ENCODE results near the gene UNC45B. TPM values are rescaled to one million over a fixed set of nuclear protein-coding genes. Genes with fewer than 3 reads are reported as not detected.

Gene UNC45B
- total RNA-seq, 1 donor from 2014 or later: not detected

- H3K4me3 ChIP-seq: no peak overlapping the region
- TF ChIP-seq POLR2AphosphoS5 (IDR thresholded peaks at IDR 0.05; ENCODE audit: insufficient read depth in 1 of 2, low read depth in 1 of 2) (no peak), POLR2A (IDR thresholded peaks at IDR 0.05) (no peak)
- TF ChIP-seq, protein P1, sequence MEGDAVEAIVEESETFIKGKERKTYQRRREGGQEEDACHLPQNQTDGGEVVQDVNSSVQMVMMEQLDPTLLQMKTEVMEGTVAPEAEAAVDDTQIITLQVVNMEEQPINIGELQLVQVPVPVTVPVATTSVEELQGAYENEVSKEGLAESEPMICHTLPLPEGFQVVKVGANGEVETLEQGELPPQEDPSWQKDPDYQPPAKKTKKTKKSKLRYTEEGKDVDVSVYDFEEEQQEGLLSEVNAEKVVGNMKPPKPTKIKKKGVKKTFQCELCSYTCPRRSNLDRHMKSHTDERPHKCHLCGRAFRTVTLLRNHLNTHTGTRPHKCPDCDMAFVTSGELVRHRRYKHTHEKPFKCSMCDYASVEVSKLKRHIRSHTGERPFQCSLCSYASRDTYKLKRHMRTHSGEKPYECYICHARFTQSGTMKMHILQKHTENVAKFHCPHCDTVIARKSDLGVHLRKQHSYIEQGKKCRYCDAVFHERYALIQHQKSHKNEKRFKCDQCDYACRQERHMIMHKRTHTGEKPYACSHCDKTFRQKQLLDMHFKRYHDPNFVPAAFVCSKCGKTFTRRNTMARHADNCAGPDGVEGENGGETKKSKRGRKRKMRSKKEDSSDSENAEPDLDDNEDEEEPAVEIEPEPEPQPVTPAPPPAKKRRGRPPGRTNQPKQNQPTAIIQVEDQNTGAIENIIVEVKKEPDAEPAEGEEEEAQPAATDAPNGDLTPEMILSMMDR (IDR thresholded peaks at IDR 0.05): no peak
- no peaks in the 10 kb centered on the region for H3K9me3 ChIP-seq
- intact Hi-C loops (cut with DNase I): no loop called here
- H3K4me1 ChIP-seq: peaks cover 23% of the 10 kb centered on the region
- H3K36me3 ChIP-seq: peaks cover 0 to 55% of the 10 kb centered on the region in 2 donors
- no peak for DNase-seq (ENCODE audit: extremely low spot score in 2 of 2)
- H3K27ac ChIP-seq: no peak overlapping the region
- no peaks in the 10 kb centered on the region for H3K27me3 ChIP-seq
Measured at GRCh38 chr17:35138218-35138617, 9.4 kb upstream of the UNC45B start.

DNA sequence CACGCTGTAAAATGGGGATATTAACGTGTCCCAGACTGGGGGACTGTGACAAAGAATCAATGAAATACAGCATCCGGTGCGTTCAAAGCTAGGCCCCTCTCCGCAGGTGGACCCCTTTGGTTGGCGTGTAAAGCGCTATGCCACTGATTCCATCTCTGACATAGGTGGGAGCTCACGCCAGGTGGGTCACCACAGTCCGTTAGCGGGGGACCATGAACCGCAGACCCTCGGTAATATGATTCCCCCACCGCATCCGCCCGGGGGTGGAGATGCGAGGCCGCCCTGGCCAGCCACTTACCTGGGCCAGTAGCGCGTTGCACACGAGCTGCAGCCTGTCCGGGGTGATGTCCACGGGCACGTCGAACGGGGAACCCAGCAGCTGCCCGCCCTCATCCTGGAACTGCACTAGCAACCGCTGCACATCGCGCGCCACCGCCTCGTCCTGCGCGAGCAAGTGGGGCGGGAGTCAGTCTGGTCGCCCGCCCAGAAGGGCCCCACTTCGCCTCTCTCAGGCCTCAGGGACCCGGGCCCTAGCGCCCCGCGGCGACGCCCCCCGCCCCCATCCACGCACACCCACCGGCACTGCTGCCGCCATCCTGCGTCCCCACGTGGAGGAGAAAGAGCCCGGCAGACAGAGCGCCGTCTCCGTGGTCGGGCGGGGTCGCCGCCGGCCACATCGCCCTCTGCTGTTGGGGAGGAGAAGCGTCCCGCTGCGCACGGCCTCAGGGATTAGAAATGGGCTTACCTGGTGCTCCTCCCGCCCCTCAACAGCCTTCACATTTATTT is 5.7 kb upstream of the UNC45B start, which contains the start of gene NLE1:
TSS of gene NLE1 (minus strand) at position 623 of the 786 bp plus-strand sequence. CDS start at position 595, 28 bp downstream.
- no peaks in the 10 kb centered on the region for H3K9me3 ChIP-seq
- H3K36me3 ChIP-seq: peaks cover 0 to 23% of the 10 kb centered on the region in 2 donors
- H3K27me3 ChIP-seq: no peaks in the 10 kb centered on the region
- peak within 1 kb of the TSS; percentile 86 to 89 for H3K4me3 ChIP-seq
- no peak for DNase-seq (ENCODE audit: extremely low spot score in 2 of 2)
- H3K27ac ChIP-seq: peak within 1 kb of the TSS; percentile 42
- TF ChIP-seq, protein P1 (IDR thresholded peaks at IDR 0.05): peak; percentile 74 to 90 (median 81)
- TF ChIP-seq POLR2AphosphoS5 (IDR thresholded peaks at IDR 0.05; ENCODE audit: insufficient read depth in 1 of 2, low read depth in 1 of 2): peak; percentile 29 to 68
- no peak for TF ChIP-seq POLR2A (IDR thresholded peaks at IDR 0.05)
- intact Hi-C loops (cut with DNase I): no loop called here
- peaks cover 23% of the 10 kb centered on the region for H3K4me1 ChIP-seq

- peak overlapping the region; percentile 86 to 89 for H3K4me3 ChIP-seq
- H3K36me3 ChIP-seq: peaks cover 0 to 18% of the 10 kb centered on the region in 2 donors
- no peaks in the 10 kb centered on the region for H3K9me3 ChIP-seq
- intact Hi-C loops (cut with DNase I): no loop called here
- H3K27ac ChIP-seq: no peak overlapping the region
- no peaks in the 10 kb centered on the region for H3K27me3 ChIP-seq
- TF ChIP-seq, protein P1 (IDR thresholded peaks at IDR 0.05): peak in 1 of 3 experiments; percentile 6
- TF ChIP-seq POLR2AphosphoS5 (IDR thresholded peaks at IDR 0.05; ENCODE audit: insufficient read depth in 1 of 2, low read depth in 1 of 2): no peak
- no peak for DNase-seq (ENCODE audit: extremely low spot score in 2 of 2)
- peaks cover 23% of the 10 kb centered on the region for H3K4me1 ChIP-seq
Measured at GRCh38 chr17:35142467-35142796, 5.2 kb upstream of the UNC45B start.

DNA sequence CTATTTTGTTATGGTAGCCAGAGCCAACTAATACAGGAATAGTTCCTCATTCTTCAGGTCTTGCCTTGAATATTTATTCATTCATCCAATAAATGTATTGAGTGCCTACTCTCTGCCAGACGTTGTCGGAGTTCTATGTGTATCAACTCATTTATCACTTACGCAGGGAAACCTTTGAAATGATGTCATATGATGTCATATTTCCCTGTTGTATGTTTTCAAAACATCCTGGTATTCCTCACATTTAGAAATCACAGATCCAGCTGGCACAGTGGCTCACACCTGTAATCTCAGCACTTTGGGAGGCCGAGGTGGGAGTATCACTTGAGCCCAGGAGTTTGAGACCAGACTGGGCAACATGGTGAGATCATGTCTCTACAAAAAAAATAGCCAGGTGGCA is 2.8 kb upstream of the UNC45B start:
- Histone ChIP-seq H3K4me1 (peaks cover 23% of the 10 kb centered on the region), H3K27me3 (no peaks in the 10 kb centered on the region), H3K9me3 (no peaks in the 10 kb centered on the region), H3K36me3 (no peaks in the 10 kb centered on the region), H3K4me3 (no peak overlapping the region), H3K27ac (no peak overlapping the region)
- intact Hi-C loops (cut with DNase I): no loop called here
- no peak for DNase-seq (ENCODE audit: extremely low spot score in 2 of 2)
- no peak for TF ChIP-seq POLR2AphosphoS5 (IDR thresholded peaks at IDR 0.05; ENCODE audit: insufficient read depth in 1 of 2, low read depth in 1 of 2)
- no peak for TF ChIP-seq POLR2A (IDR thresholded peaks at IDR 0.05)
- TF ChIP-seq, protein P1 (IDR thresholded peaks at IDR 0.05): no peak

GRCh38 chr17:35146214-35146833 is 1.3 kb upstream of the UNC45B start:
- peaks cover 9% of the 10 kb centered on the region for H3K4me1 ChIP-seq
- TF ChIP-seq POLR2A (IDR thresholded peaks at IDR 0.05): no peak
- TF ChIP-seq POLR2AphosphoS5 (IDR thresholded peaks at IDR 0.05; ENCODE audit: insufficient read depth in 1 of 2, low read depth in 1 of 2): no peak
- TF ChIP-seq, protein P1 (IDR thresholded peaks at IDR 0.05): no peak
- no peak overlapping the region for H3K27ac ChIP-seq
- no peaks in the 10 kb centered on the region for H3K9me3 ChIP-seq
- no peak overlapping the region for H3K4me3 ChIP-seq
- intact Hi-C loops (cut with DNase I): no loop called here
- no peak for DNase-seq (ENCODE audit: extremely low spot score in 2 of 2)
- H3K36me3 ChIP-seq: no peaks in the 10 kb centered on the region
- no peaks in the 10 kb centered on the region for H3K27me3 ChIP-seq
